GM12891 (cell line): Measurements from ENCODE around the gene DDI1.
"Not testable (repeated sequence)": the region's sequence is repeated elsewhere in the genome, so short reads cannot be mapped to it uniquely, and the experiment has no call there.

ENCODE experiments used
- DNase-seq: peaks from one replicate; pipeline ENCODE4 v3.0.0; 2011; ENCODE audit warnings: low spot score; ENCODE audit not compliant: insufficient read length
- FAIRE-seq: peaks from 2 replicates; lab custom pipeline; 2011; peaks lifted over from hg19 to GRCh38; lab: Jason Lieb, UNC
- PAX5 ChIP-seq: IDR thresholded peaks from 2 replicates; pipeline ENCODE4 v1.6.1; 2011; ENCODE audit warnings: low read length, moderate library complexity, mild to moderate bottlenecking; ENCODE audit not compliant: insufficient read depth, severe bottlenecking
- POLR2A ChIP-seq: IDR thresholded peaks from 2 replicates; pipeline ENCODE4 v1.6.1; 2011; ENCODE audit warnings: low read depth, low read length, control low read depth
- POLR2AphosphoS5 ChIP-seq: IDR thresholded peaks from 2 replicates; pipeline ENCODE4 v1.6.1; 2011; ENCODE audit warnings: low read depth, low read length, control low read depth
- POU2F2 ChIP-seq: IDR thresholded peaks from 2 replicates; pipeline ENCODE4 v1.6.1; 2011; ENCODE audit warnings: low read depth, mild to moderate bottlenecking, control low read depth, low read length, moderate library complexity
- SPI1 ChIP-seq: IDR thresholded peaks from 2 replicates; pipeline ENCODE4 v1.6.1; 2011; ENCODE audit warnings: low read depth, low read length, control low read depth
- TAF1 ChIP-seq: IDR thresholded peaks from 2 replicates; pipeline ENCODE4 v1.6.1; 2011; ENCODE audit warnings: low read depth, low read length, control low read depth

DDI1 gene

GRCh38 chr11:104041792-104042191, 5.4 kb downstream of the DDI1 start:
- FAIRE-seq (no peak), DNase-seq (no peak)
- TF ChIP-seq POLR2AphosphoS5, result no peak
- TF ChIP-seq SPI1, result no peak
- no peak for TF ChIP-seq POLR2A
- no peak for TF ChIP-seq PAX5
- no peak for TF ChIP-seq TAF1
- no peak for TF ChIP-seq POU2F2

GRCh38 chr11:104043142-104043541, 6.7 kb downstream of the DDI1 start:
- FAIRE-seq (no peak), DNase-seq (no peak)
- TF ChIP-seq PAX5 (no peak), SPI1 (no peak), POU2F2 (no peak), TAF1 (no peak), POLR2A (no peak), POLR2AphosphoS5 (no peak)

- no peak for TF ChIP-seq PAX5
- no peak for TF ChIP-seq TAF1
- TF ChIP-seq POU2F2, result no peak
- TF ChIP-seq SPI1, result no peak
- TF ChIP-seq POLR2AphosphoS5, result no peak
- TF ChIP-seq POLR2A, result no peak
- FAIRE-seq (no peak), DNase-seq (no peak)
Observed at GRCh38 chr11:104043678-104044239, 7.3 kb downstream of the DDI1 start.

- FAIRE-seq, result no peak
- no peak for DNase-seq
- TF ChIP-seq POLR2A (no peak), SPI1 (no peak)
Observed at GRCh38 chr11:104046331-104046730, 9.9 kb downstream of the DDI1 start.

- not testable (repeated sequence) for FAIRE-seq, DNase-seq
Observed at GRCh38 chr11:104046858-104047257, 10.4 kb downstream of the DDI1 start.

GRCh38 chr11:104049116-104049515, 12.7 kb downstream of the DDI1 start:
- DNase-seq (no peak), FAIRE-seq (no peak)

GRCh38 chr11:104051778-104052177, 15.3 kb downstream of the DDI1 start:
- no peak for TF ChIP-seq POLR2A
- no peak for TF ChIP-seq POU2F2
- TF ChIP-seq PAX5, result no peak
- no peak for TF ChIP-seq TAF1
- no peak for TF ChIP-seq SPI1
- TF ChIP-seq POLR2AphosphoS5, result no peak
- DNase-seq, result no peak
- no peak for FAIRE-seq

More at GRCh38 chr11:104049116-104049515, 12.7 kb downstream of the DDI1 start:
- no peak for TF ChIP-seq SPI1
- no peak for TF ChIP-seq POU2F2
- no peak for TF ChIP-seq POLR2A
- TF ChIP-seq POLR2AphosphoS5, result no peak
- TF ChIP-seq PAX5, result no peak
- TF ChIP-seq TAF1, result no peak

GRCh38 chr11:104053743-104054478, 17.5 kb downstream of the DDI1 start:
- DNase-seq, result no peak
- TF ChIP-seq POLR2A, result no peak
- FAIRE-seq, result no peak

- DNase-seq (no peak), FAIRE-seq (no peak)
- no peak for TF ChIP-seq POLR2AphosphoS5
- TF ChIP-seq TAF1, result no peak
- no peak for TF ChIP-seq PAX5
- TF ChIP-seq POLR2A, result no peak
- no peak for TF ChIP-seq POU2F2
- no peak for TF ChIP-seq SPI1
Observed at GRCh38 chr11:104054911-104055529, 18.6 kb downstream of the DDI1 start.

GRCh38 chr11:104055596-104055995, 19.2 kb downstream of the DDI1 start:
- no peak for FAIRE-seq
- no peak for DNase-seq
- no peak for TF ChIP-seq POLR2AphosphoS5

- no peak for FAIRE-seq
- no peak for TF ChIP-seq POLR2A
- no peak for TF ChIP-seq POU2F2
- no peak for TF ChIP-seq PAX5
- no peak for TF ChIP-seq TAF1
- TF ChIP-seq SPI1, result no peak
- TF ChIP-seq POLR2AphosphoS5, result no peak
Observed at GRCh38 chr11:104057908-104058307, 21.5 kb downstream of the DDI1 start.

More at GRCh38 chr11:104057908-104058307, 21.5 kb downstream of the DDI1 start:
- no peak for DNase-seq
